Placental pericyte (primary cell): Measurements from ENCODE around the gene EIF2S3. TPM values are rescaled to one million over a fixed set of nuclear protein-coding genes. Genes with fewer than 3 reads are reported as not detected.

Source experiments
- total RNA-seq: library from RNA; depleted of rRNA; stranded (reverse); fragments of >200 nt; gene quantifications from 2 replicates; pipeline ENCODE4 v1.2.3, GENCODE V29; 2012

EIF2S3 gene
- 225 and 364 TPM in 2 replicates for total RNA-seq

DNA sequence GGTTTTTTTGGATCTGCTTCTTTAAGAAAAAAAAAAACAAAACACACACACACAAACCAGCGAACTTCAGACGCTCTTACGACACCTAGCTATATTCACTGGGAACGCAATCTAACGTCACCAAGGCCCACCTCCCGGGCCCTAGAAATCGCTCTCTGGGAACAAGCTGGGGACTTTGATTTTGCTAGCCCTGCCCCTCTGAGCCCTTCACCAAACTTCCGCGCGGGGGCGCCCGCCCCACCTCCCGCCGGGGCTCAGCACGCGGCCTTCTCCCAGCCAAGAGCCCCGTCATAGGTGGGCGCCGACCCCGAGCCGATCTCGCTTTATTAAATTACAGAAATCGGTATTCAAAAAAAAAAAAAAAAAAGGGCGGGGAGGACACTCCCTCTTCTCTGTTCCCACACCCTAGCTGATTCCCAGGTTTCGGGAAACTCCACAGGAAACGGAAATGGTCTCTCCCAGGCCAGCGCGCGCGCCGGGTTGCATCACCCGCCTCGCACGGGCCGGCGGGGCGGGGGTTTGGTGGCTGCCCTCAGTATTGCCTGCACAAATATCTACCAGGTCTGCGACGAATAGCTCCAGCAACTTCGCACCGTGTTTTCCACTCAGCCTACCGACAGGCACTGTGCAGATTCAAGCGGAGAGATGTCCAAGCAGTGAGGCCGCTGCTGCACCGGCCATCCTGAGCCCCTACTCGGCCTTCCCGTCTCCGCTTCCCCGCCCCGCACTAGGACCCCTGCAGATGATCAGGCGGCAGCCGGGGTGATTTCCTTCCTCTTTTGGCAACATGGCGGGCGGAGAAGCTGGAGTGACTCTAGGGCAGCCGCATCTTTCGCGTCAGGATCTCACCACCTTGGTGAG is at the start of gene EIF2S3:
Gene EIF2S3 (plus strand): TSS at position 775 of the 861 bp plus-strand sequence. CDS start 13 bp downstream, at position 788.

DNA sequence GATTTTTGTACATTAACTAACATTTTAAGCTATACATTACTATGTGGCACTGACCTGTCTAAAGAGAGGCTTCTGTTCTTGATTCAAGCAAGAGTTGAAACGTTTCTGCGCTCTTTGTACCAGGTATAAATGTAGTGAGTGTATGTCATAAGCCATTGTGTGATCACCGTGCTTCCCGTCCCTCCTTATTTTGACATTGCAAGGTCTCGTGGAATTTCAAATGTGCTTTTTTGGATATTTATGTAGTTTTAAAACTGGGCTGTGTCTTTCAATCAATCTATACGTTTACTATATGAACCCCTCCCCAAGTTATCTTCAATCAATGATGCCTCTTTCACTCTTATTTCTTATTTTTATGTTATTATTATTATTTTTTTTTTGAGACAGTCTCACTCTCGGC is 27.7 kb upstream of the EIF2S3 start, which contains the start of gene KLHL15:
Gene KLHL15 (minus strand): TSS at position 101 of the 400 bp plus-strand sequence. CDS start 20,493 bp downstream, outside the sequence.

Other genes starting within 250 kb of the EIF2S3 start
- 10.2 and 15.8 TPM in 2 replicates for gene APOO, start 147.0 kb upstream of the EIF2S3 start, total RNA-seq
- gene CXorf58, start 146.9 kb upstream of the EIF2S3 start, total RNA-seq = not detected in 2 replicates
- 7.0 and 13.2 TPM in 2 replicates for gene KLHL15, start 27.8 kb upstream of the EIF2S3 start, total RNA-seq
- 59.3 and 64.6 TPM in 2 replicates for gene ZFX, start 94.8 kb downstream of the EIF2S3 start, total RNA-seq